ENCODE results near the gene HM13. TPM values are rescaled to one million over a fixed set of nuclear protein-coding genes. Genes with fewer than 3 reads are reported as not detected.
A peak's percentile ranks its signal among the peaks of the same experiment; 100 is the strongest.

HM13 gene
- total and polyA plus RNA-seq, 2 of the 13 experiments (the other 11 are each of a cell fraction or from before 2014, with no cell fraction given): 118 to 243 TPM

- TF ChIP-seq ZNF468 (CRISPR knock-in tag; IDR thresholded peaks at IDR 0.05) (peak; percentile 96; the same call in 1 of the 2 replicates), NR0B2 (CRISPR knock-in tag; IDR thresholded peaks at IDR 0.05) (peak; percentile 94), KAT8 (CRISPR knock-in tag; IDR thresholded peaks at IDR 0.05) (peak; percentile 88), KLF11 (CRISPR knock-in tag; IDR thresholded peaks at IDR 0.05) (no peak), NFE2 (CRISPR knock-in tag; IDR thresholded peaks at IDR 0.05) (no peak), ZSCAN31 (CRISPR knock-in tag; IDR thresholded peaks at IDR 0.05; ENCODE audit: low read depth) (peak; percentile 99), ZNF629 (CRISPR knock-in tag; conservative IDR thresholded peaks at IDR 0.05) (no peak), POLR2AphosphoS5 (IDR thresholded peaks at IDR 0.05; ENCODE audit: low read depth, low read length) (peak; percentile 99), ZEB1 (IDR thresholded peaks at IDR 0.05; ENCODE audit: insufficient replicate concordance, low read depth) (no peak), MED8 (CRISPR knock-in tag; IDR thresholded peaks at IDR 0.05; ENCODE audit: insufficient replicate concordance) (peak; percentile 41), CC2D1A (CRISPR knock-in tag; IDR thresholded peaks at IDR 0.05) (no peak), HDAC1 (CRISPR knock-in tag; IDR thresholded peaks at IDR 0.05) (peak; percentile 99), RELA (CRISPR knock-in tag; IDR thresholded peaks at IDR 0.05) (peak; percentile 85), ZFX (CRISPR knock-in tag; IDR thresholded peaks at IDR 0.05; ENCODE audit: low read depth) (peak; percentile 99), ZKSCAN1 (IDR thresholded peaks at IDR 0.05; ENCODE audit: low read length) (peak; percentile 11; the same call in 1 of the 2 replicates), DR1 (CRISPR knock-in tag; IDR thresholded peaks at IDR 0.05) (peak; percentile 69; the same call in 1 of the 2 replicates), KDM3A (CRISPR knock-in tag; IDR thresholded peaks at IDR 0.05; ENCODE audit: low read depth) (peak; percentile 89), SOX5 (CRISPR knock-in tag; IDR thresholded peaks at IDR 0.05; ENCODE audit: borderline replicate concordance) (peak; percentile 42; the same call in 1 of the 2 replicates)
- TF ChIP-seq, protein P1, sequence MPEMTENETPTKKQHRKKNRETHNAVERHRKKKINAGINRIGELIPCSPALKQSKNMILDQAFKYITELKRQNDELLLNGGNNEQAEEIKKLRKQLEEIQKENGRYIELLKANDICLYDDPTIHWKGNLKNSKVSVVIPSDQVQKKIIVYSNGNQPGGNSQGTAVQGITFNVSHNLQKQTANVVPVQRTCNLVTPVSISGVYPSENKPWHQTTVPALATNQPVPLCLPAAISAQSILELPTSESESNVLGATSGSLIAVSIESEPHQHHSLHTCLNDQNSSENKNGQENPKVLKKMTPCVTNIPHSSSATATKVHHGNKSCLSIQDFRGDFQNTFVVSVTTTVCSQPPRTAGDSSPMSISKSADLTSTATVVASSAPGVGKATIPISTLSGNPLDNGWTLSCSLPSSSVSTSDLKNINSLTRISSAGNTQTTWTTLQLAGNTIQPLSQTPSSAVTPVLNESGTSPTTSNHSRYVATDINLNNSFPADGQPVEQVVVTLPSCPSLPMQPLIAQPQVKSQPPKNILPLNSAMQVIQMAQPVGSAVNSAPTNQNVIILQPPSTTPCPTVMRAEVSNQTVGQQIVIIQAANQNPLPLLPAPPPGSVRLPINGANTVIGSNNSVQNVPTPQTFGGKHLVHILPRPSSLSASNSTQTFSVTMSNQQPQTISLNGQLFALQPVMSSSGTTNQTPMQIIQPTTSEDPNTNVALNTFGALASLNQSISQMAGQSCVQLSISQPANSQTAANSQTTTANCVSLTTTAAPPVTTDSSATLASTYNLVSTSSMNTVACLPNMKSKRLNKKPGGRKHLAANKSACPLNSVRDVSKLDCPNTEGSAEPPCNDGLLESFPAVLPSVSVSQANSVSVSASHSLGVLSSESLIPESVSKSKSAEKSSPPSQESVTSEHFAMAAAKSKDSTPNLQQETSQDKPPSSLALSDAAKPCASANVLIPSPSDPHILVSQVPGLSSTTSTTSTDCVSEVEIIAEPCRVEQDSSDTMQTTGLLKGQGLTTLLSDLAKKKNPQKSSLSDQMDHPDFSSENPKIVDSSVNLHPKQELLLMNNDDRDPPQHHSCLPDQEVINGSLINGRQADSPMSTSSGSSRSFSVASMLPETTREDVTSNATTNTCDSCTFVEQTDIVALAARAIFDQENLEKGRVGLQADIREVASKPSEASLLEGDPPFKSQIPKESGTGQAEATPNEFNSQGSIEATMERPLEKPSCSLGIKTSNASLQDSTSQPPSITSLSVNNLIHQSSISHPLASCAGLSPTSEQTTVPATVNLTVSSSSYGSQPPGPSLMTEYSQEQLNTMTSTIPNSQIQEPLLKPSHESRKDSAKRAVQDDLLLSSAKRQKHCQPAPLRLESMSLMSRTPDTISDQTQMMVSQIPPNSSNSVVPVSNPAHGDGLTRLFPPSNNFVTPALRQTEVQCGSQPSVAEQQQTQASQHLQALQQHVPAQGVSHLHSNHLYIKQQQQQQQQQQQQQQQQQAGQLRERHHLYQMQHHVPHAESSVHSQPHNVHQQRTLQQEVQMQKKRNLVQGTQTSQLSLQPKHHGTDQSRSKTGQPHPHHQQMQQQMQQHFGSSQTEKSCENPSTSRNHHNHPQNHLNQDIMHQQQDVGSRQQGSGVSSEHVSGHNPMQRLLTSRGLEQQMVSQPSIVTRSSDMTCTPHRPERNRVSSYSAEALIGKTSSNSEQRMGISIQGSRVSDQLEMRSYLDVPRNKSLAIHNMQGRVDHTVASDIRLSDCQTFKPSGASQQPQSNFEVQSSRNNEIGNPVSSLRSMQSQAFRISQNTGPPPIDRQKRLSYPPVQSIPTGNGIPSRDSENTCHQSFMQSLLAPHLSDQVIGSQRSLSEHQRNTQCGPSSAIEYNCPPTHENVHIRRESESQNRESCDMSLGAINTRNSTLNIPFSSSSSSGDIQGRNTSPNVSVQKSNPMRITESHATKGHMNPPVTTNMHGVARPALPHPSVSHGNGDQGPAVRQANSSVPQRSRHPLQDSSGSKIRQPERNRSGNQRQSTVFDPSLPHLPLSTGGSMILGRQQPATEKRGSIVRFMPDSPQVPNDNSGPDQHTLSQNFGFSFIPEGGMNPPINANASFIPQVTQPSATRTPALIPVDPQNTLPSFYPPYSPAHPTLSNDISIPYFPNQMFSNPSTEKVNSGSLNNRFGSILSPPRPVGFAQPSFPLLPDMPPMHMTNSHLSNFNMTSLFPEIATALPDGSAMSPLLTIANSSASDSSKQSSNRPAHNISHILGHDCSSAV (CRISPR knock-in tag; IDR thresholded peaks at IDR 0.05; ENCODE audit: borderline replicate concordance): peak; percentile 99
- TF ChIP-seq, protein P2, sequence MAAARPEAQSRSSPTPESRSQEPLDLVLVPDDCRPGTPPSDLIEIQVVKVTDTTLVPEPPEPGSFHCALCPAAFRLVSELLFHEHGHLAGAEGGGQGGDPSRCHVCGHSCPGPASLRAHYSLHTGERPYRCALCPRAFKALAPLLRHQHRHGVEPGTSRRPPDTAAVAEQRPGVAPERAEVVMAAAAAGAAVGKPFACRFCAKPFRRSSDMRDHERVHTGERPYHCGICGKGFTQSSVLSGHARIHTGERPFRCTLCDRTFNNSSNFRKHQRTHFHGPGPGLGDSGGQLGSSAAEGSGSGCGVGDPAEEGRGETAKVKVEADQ (CRISPR knock-in tag; IDR thresholded peaks at IDR 0.05; ENCODE audit: borderline replicate concordance): no peak; the same call in 1 of the 2 replicates
Observed at GRCh38 chr20:31514154-31515071, at the start of gene HM13 (continued).

All from HepG2 (cell line).